SJCRH30 (cell line): ENCODE results near the gene MRGPRD. TPM values are rescaled to one million over a fixed set of nuclear protein-coding genes. Genes with fewer than 3 reads are reported as not detected.

Experiments used
- DNase-seq, 2 experiments: peaks; one replicate each; pipeline ENCODE4 v3.0.0-alpha.2; 2015 to 2020
- H3K27ac ChIP-seq: fragments of 250-450 bp; sonication (Bioruptor Pico); 2 replicates; pipeline ENCODE4 v1.5.1; 2020; ENCODE audit warnings: mild to moderate bottlenecking, moderate library complexity
- H3K27me3 ChIP-seq: fragments of 250-450 bp; sonication (Bioruptor Pico); 2 replicates; pipeline ENCODE4 v1.5.1; 2020; ENCODE audit warnings: mild to moderate bottlenecking, moderate library complexity
- H3K36me3 ChIP-seq: fragments of 250-450 bp; sonication (Bioruptor Pico); 2 replicates; pipeline ENCODE4 v1.5.1; 2020; ENCODE audit warnings: mild to moderate bottlenecking, moderate library complexity
- H3K4me1 ChIP-seq: fragments of 250-450 bp; sonication (Bioruptor Pico); 2 replicates; pipeline ENCODE4 v1.5.1; 2020; ENCODE audit warnings: mild to moderate bottlenecking, moderate library complexity
- H3K4me3 ChIP-seq: fragments of 250-450 bp; sonication (Bioruptor Pico); 2 replicates; pipeline ENCODE4 v1.5.1; 2020; ENCODE audit warnings: mild to moderate bottlenecking, moderate library complexity
- H3K9me3 ChIP-seq: fragments of 250-450 bp; sonication (Bioruptor Pico); replicated peaks from 2 replicates; pipeline ENCODE4 v1.5.1; 2020; ENCODE audit warnings: mild to moderate bottlenecking, moderate library complexity
- total RNA-seq: library from RNA; depleted of rRNA; stranded (reverse); fragments of >200 nt; shearing (Covaris generic); gene quantifications from 2 replicates; pipeline ENCODE4 v1.2.3, GENCODE V29; 2014

MRGPRD gene
- total RNA-seq, 1 experiment from 2014 or later: not detected

GRCh38 chr11:68992743-68993255, 12.0 kb upstream of the MRGPRD start:
- DNase-seq: no peak
- H3K4me3 ChIP-seq: no peak overlapping the region
- H3K27me3 ChIP-seq: no peaks in the 10 kb centered on the region; the same call in 1 of the 2 replicates
- no peak overlapping the region for H3K27ac ChIP-seq
- H3K36me3 ChIP-seq: no peaks in the 10 kb centered on the region
- H3K9me3 ChIP-seq: no peaks in the 10 kb centered on the region
- H3K4me1 ChIP-seq: no peaks in the 10 kb centered on the region

GRCh38 chr11:68990995-68991780, 10.4 kb upstream of the MRGPRD start:
- no peak overlapping the region for H3K27ac ChIP-seq
- DNase-seq: no peak

GRCh38 chr11:68989936-68990606, 9.3 kb upstream of the MRGPRD start:
- Histone ChIP-seq H3K4me1 (no peaks in the 10 kb centered on the region), H3K27me3 (no peaks in the 10 kb centered on the region; the same call in 1 of the 2 replicates), H3K27ac (no peak overlapping the region), H3K36me3 (no peaks in the 10 kb centered on the region), H3K9me3 (no peaks in the 10 kb centered on the region), H3K4me3 (no peak overlapping the region)
- no peak for DNase-seq

More at GRCh38 chr11:68990995-68991780, 10.4 kb upstream of the MRGPRD start:
- Histone ChIP-seq H3K4me1 (no peaks in the 10 kb centered on the region), H3K9me3 (no peaks in the 10 kb centered on the region), H3K36me3 (no peaks in the 10 kb centered on the region), H3K27me3 (no peaks in the 10 kb centered on the region; the same call in 1 of the 2 replicates), H3K4me3 (no peak overlapping the region)

GRCh38 chr11:68988491-68988890, 7.7 kb upstream of the MRGPRD start:
- Histone ChIP-seq H3K36me3 (no peaks in the 10 kb centered on the region), H3K27me3 (no peaks in the 10 kb centered on the region), H3K4me1 (no peaks in the 10 kb centered on the region), H3K27ac (no peak overlapping the region), H3K9me3 (no peaks in the 10 kb centered on the region), H3K4me3 (no peak overlapping the region)
- no peak for DNase-seq

GRCh38 chr11:68987211-68987610, 6.4 kb upstream of the MRGPRD start:
- Histone ChIP-seq H3K4me1 (no peaks in the 10 kb centered on the region), H3K9me3 (no peaks in the 10 kb centered on the region), H3K36me3 (no peaks in the 10 kb centered on the region), H3K4me3 (no peak overlapping the region), H3K27ac (no peak overlapping the region), H3K27me3 (no peaks in the 10 kb centered on the region)
- no peak for DNase-seq

- DNase-seq: no peak
- no peaks in the 10 kb centered on the region for H3K9me3 ChIP-seq
- no peak overlapping the region for H3K4me3 ChIP-seq
- no peaks in the 10 kb centered on the region for H3K27me3 ChIP-seq
- no peak overlapping the region for H3K27ac ChIP-seq
- H3K36me3 ChIP-seq: no peaks in the 10 kb centered on the region
- H3K4me1 ChIP-seq: no peaks in the 10 kb centered on the region
These were observed 3.0 kb upstream of the MRGPRD start for GRCh38 chr11:68983801-68984200.

- Histone ChIP-seq H3K36me3 (no peaks in the 10 kb centered on the region), H3K4me1 (no peaks in the 10 kb centered on the region), H3K27ac (no peak overlapping the region), H3K9me3 (no peaks in the 10 kb centered on the region), H3K27me3 (no peaks in the 10 kb centered on the region), H3K4me3 (no peak overlapping the region)
- DNase-seq: no peak
These were observed 1.3 kb upstream of the MRGPRD start for GRCh38 chr11:68982134-68982533.

- Histone ChIP-seq H3K9me3 (no peaks in the 10 kb centered on the region), H3K4me3 (no peak overlapping the region), H3K36me3 (no peaks in the 10 kb centered on the region), H3K27ac (no peak overlapping the region), H3K27me3 (no peaks in the 10 kb centered on the region), H3K4me1 (no peaks in the 10 kb centered on the region)
- no peak for DNase-seq
These were observed 633 bp downstream of the MRGPRD start for GRCh38 chr11:68979931-68980775.

GRCh38 chr11:68978931-68979594, 1.7 kb downstream of the MRGPRD start:
- no peak for DNase-seq
- no peak overlapping the region for H3K27ac ChIP-seq
- no peak overlapping the region for H3K4me3 ChIP-seq
- no peaks in the 10 kb centered on the region for H3K9me3 ChIP-seq
- no peaks in the 10 kb centered on the region for H3K27me3 ChIP-seq
- no peaks in the 10 kb centered on the region for H3K4me1 ChIP-seq
- H3K36me3 ChIP-seq: no peaks in the 10 kb centered on the region

GRCh38 chr11:68978626-68978930, 2.2 kb downstream of the MRGPRD start:
- no peaks in the 10 kb centered on the region for H3K9me3 ChIP-seq
- no peaks in the 10 kb centered on the region for H3K4me1 ChIP-seq
- DNase-seq: no peak
- no peaks in the 10 kb centered on the region for H3K27me3 ChIP-seq
- no peak overlapping the region for H3K4me3 ChIP-seq
- no peaks in the 10 kb centered on the region for H3K36me3 ChIP-seq
- H3K27ac ChIP-seq: no peak overlapping the region

- Histone ChIP-seq H3K27ac (no peak overlapping the region), H3K4me1 (no peaks in the 10 kb centered on the region), H3K36me3 (no peaks in the 10 kb centered on the region), H3K4me3 (no peak overlapping the region), H3K27me3 (no peaks in the 10 kb centered on the region), H3K9me3 (no peaks in the 10 kb centered on the region)
- no peak for DNase-seq
These were observed 2.8 kb downstream of the MRGPRD start for GRCh38 chr11:68977781-68978625.

- DNase-seq: no peak
- Histone ChIP-seq H3K36me3 (no peaks in the 10 kb centered on the region), H3K27me3 (no peaks in the 10 kb centered on the region), H3K9me3 (no peaks in the 10 kb centered on the region), H3K4me1 (no peaks in the 10 kb centered on the region), H3K27ac (no peak overlapping the region), H3K4me3 (no peak overlapping the region)
These were observed 4.2 kb downstream of the MRGPRD start for GRCh38 chr11:68976563-68976962.

GRCh38 chr11:68976095-68976494, 4.7 kb downstream of the MRGPRD start:
- no peak overlapping the region for H3K27ac ChIP-seq

More at GRCh38 chr11:68976095-68976494, 4.7 kb downstream of the MRGPRD start:
- no peak for DNase-seq
- no peak overlapping the region for H3K4me3 ChIP-seq
- H3K27me3 ChIP-seq: no peaks in the 10 kb centered on the region
- H3K4me1 ChIP-seq: no peaks in the 10 kb centered on the region
- no peaks in the 10 kb centered on the region for H3K36me3 ChIP-seq
- no peaks in the 10 kb centered on the region for H3K9me3 ChIP-seq
